ENCODE data around the gene SGSH.

SGSH gene

GRCh38 chr17:80222376-80223141 is 2.4 kb upstream of the SGSH start:
- no peak overlapping the region for H3K27ac ChIP-seq
- H3K36me3 ChIP-seq, result peaks cover 11% of the 10 kb centered on the region
- no peak overlapping the region for H3K4me3 ChIP-seq (ENCODE audit: low read depth, low read length)
- H3K9me3 ChIP-seq (ENCODE audit: severe bottlenecking), result no peaks in the 10 kb centered on the region
- no peak for DNase-seq
- TF ChIP-seq CTCF (IDR thresholded peaks at IDR 0.05; ENCODE audit: low read depth, low read length), result no peak
- H3K27me3 ChIP-seq (ENCODE audit: insufficient read depth, low read depth, severe bottlenecking), result no peaks in the 10 kb centered on the region

GRCh38 chr17:80221351-80222105 is 1.4 kb upstream of the SGSH start:
- Histone ChIP-seq H3K27ac (no peak overlapping the region), H3K27me3 (ENCODE audit: insufficient read depth, low read depth, severe bottlenecking) (no peaks in the 10 kb centered on the region), H3K36me3 (peaks cover 13% of the 10 kb centered on the region), H3K9me3 (ENCODE audit: severe bottlenecking) (no peaks in the 10 kb centered on the region), H3K4me3 (ENCODE audit: low read depth, low read length) (peak overlapping the region; percentile 82)
- no peak for DNase-seq
- no peak for TF ChIP-seq CTCF (IDR thresholded peaks at IDR 0.05; ENCODE audit: low read depth, low read length)

GRCh38 chr17:80220736-80221215 is 643 bp upstream of the SGSH start:
- H3K4me3 ChIP-seq (ENCODE audit: low read depth, low read length), result peak overlapping the region; percentile 82
- no peak for TF ChIP-seq CTCF (IDR thresholded peaks at IDR 0.05; ENCODE audit: low read depth, low read length)
- DNase-seq, result peak; percentile 45
- H3K27me3 ChIP-seq (ENCODE audit: insufficient read depth, low read depth, severe bottlenecking), result no peaks in the 10 kb centered on the region
- H3K9me3 ChIP-seq (ENCODE audit: severe bottlenecking), result no peaks in the 10 kb centered on the region
- peaks cover 20% of the 10 kb centered on the region for H3K36me3 ChIP-seq
- no peak overlapping the region; the same call in 1 of the 2 replicates for H3K27ac ChIP-seq

- Histone ChIP-seq H3K36me3 (peaks cover 25% of the 10 kb centered on the region), H3K4me3 (ENCODE audit: low read depth, low read length) (peak overlapping the region; percentile 82), H3K27me3 (ENCODE audit: insufficient read depth, low read depth, severe bottlenecking) (no peaks in the 10 kb centered on the region), H3K27ac (peak overlapping the region; percentile 79), H3K9me3 (ENCODE audit: severe bottlenecking) (no peaks in the 10 kb centered on the region)
- no peak for DNase-seq
- TF ChIP-seq CTCF (IDR thresholded peaks at IDR 0.05; ENCODE audit: low read depth, low read length), result no peak
These were observed 425 bp downstream of the SGSH start for GRCh38 chr17:80219763-80220053.

GRCh38 chr17:80219013-80219762 is 945 bp downstream of the SGSH start:
- H3K4me3 ChIP-seq (ENCODE audit: low read depth, low read length), result peak overlapping the region; percentile 82

More at GRCh38 chr17:80219013-80219762, 945 bp downstream of the SGSH start:
- TF ChIP-seq CTCF (IDR thresholded peaks at IDR 0.05; ENCODE audit: low read depth, low read length), result no peak
- Histone ChIP-seq H3K9me3 (ENCODE audit: severe bottlenecking) (no peaks in the 10 kb centered on the region), H3K27me3 (ENCODE audit: insufficient read depth, low read depth, severe bottlenecking) (no peaks in the 10 kb centered on the region), H3K27ac (peak overlapping the region; percentile 79), H3K36me3 (peaks cover 27% of the 10 kb centered on the region)
- no peak for DNase-seq
